Type B pancreatic cell (in vitro differentiated cells): Measurements from ENCODE around the gene BCAP31. TPM values are rescaled to one million over a fixed set of nuclear protein-coding genes. Genes with fewer than 3 reads are reported as not detected.

Experiments
- DNase-seq: peaks from one replicate; pipeline ENCODE4 v3.0.0; 2021; ENCODE audit warnings: mixed read lengths; ENCODE audit not compliant: unreplicated experiment; ENCODE audit errors: extremely low spot score
- H3K27ac Mint-ChIP-seq: 2 replicates; pipeline ENCODE4 v1.8.0; 2021; ENCODE audit warnings: mild to moderate bottlenecking, mixed read lengths
- H3K27me3 Mint-ChIP-seq: 2 replicates; pipeline ENCODE4 v1.8.0; 2021; ENCODE audit warnings: mixed read lengths
- H3K36me3 Mint-ChIP-seq: 2 replicates; pipeline ENCODE4 v1.8.0; 2021; ENCODE audit warnings: mixed read lengths
- H3K4me1 Mint-ChIP-seq: one replicate; pipeline ENCODE4 v1.8.0; 2021; ENCODE audit warnings: mixed read lengths; ENCODE audit not compliant: unreplicated experiment
- H3K4me3 Mint-ChIP-seq: 2 replicates; pipeline ENCODE4 v1.8.0; 2021; ENCODE audit warnings: mild to moderate bottlenecking, mixed read lengths
- H3K9me3 Mint-ChIP-seq: 2 replicates; pipeline ENCODE4 v1.8.0; 2021; ENCODE audit warnings: mixed read lengths
- total RNA-seq: library from RNA; stranded (reverse); gene quantifications from 2 replicates; pipeline ENCODE4 v1.2.1, GENCODE V29; 2021; ENCODE audit warnings: low replicate concordance
- TF ChIP-seq, protein P1 (sequence below): fragments of 200-600 bp; sonication (generic); conservative IDR thresholded peaks from 2 replicates; pipeline ENCODE4 v1.5.0; 2021; ENCODE audit warnings: antibody characterized with exemption, mild to moderate bottlenecking

BCAP31 gene
- total RNA-seq, 1 donor from 2014 or later = 160 TPM

DNA sequence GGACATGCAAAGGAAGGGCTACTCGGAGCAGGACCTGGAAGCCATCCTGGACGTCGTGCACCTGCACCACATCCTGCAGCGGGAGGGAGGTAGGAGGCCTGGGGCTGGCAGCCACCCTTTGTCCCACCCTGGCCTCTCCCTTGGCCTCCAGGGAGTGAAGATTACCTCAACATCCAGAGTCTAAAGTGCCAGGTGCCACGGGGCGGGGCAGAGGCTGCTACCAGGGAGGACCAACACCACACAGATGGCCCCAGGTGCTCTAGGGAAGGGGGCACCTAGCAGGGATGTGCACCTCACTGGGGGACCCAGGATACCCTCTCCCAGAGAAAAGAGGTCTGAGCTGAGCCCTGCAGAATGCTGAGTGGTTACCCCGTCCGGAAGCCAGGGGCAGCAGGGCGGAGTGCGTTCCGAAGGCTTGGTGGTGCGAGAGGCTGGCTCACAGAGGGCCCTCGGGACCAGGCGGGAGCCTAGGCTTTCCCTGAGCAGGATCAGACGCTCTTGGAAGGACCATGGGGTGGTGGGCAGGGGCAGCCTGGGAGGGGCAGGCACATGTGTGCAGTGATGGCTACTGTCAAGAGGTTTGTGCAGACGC, 16.5 kb upstream of the BCAP31 start:
- no peaks in the 10 kb centered on the region for H3K36me3 Mint-ChIP-seq
- DNase-seq = no peak
- no peaks in the 10 kb centered on the region for H3K4me1 Mint-ChIP-seq
- H3K27me3 Mint-ChIP-seq = no peaks in the 10 kb centered on the region
- H3K9me3 Mint-ChIP-seq = no peaks in the 10 kb centered on the region
- no peak overlapping the region for H3K4me3 Mint-ChIP-seq
- TF ChIP-seq, protein P1, sequence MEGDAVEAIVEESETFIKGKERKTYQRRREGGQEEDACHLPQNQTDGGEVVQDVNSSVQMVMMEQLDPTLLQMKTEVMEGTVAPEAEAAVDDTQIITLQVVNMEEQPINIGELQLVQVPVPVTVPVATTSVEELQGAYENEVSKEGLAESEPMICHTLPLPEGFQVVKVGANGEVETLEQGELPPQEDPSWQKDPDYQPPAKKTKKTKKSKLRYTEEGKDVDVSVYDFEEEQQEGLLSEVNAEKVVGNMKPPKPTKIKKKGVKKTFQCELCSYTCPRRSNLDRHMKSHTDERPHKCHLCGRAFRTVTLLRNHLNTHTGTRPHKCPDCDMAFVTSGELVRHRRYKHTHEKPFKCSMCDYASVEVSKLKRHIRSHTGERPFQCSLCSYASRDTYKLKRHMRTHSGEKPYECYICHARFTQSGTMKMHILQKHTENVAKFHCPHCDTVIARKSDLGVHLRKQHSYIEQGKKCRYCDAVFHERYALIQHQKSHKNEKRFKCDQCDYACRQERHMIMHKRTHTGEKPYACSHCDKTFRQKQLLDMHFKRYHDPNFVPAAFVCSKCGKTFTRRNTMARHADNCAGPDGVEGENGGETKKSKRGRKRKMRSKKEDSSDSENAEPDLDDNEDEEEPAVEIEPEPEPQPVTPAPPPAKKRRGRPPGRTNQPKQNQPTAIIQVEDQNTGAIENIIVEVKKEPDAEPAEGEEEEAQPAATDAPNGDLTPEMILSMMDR = no peak
- H3K27ac Mint-ChIP-seq = no peak overlapping the region

DNA sequence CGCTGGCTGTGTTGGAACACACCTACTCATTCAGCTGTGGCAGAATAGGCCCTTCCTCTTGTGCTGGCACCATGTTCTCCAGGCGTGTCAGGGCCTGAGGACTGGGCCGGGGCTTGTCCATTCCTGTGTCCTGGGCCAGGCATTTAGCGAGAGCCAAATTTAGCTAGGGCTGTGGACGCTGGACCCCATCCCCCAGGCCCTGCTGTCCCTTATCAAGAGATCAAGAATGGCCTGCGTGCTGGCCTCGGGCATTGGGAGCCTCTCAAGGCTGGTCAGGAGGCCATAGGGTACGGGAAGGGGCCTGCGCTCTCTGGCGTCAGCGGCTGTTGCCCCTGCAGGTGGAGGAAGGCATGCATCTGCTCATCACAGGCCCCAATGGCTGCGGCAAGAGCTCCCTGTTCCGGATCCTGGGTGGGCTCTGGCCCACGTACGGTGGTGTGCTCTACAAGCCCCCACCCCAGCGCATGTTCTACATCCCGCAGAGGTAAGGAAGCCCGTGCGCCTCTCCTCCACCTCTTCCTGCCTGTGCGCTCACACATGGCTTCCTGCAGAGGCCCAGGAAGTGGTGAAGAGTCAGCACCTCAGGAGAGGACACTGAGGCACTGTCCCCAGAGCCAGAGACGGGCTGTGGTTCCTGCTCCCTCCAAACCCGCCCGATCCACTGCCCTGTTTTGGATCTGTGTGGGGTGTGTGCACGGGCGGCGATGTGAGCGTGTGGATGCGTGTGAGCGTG, 15.7 kb upstream of the BCAP31 start:
- Mint-ChIP-seq H3K36me3 (no peaks in the 10 kb centered on the region), H3K9me3 (no peaks in the 10 kb centered on the region), H3K27me3 (no peaks in the 10 kb centered on the region), H3K4me1 (no peaks in the 10 kb centered on the region), H3K27ac (no peak overlapping the region), H3K4me3 (no peak overlapping the region)
- DNase-seq = no peak
- TF ChIP-seq, protein P1 = no peak

DNA sequence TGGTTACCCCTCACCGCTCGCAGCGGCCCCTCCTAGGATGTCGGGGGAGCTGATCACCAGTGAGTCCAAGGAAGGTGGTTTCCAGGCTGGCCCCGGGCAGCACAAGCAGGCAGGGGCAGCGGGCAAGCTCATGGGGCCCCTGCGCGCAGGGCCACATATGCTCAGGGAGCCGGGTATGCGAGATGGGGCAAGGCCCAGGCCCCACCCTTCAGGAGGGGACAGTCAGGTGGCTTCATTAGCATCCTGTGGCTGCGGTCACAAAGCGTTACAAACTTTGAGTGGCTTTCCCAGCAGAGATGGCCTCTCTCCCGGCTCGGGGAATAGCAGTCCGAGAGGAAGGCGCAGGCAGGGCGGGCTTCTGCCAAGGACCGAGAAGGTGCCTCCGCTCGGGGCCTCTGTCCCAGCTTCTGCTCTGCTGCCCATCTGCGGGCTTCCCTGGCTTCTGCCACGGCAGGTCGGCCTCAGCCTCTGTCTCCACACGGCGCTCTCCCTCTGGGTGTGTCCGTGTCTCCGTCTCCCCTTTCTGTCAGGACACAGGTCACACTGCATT, 13.9 kb upstream of the BCAP31 start:
- Mint-ChIP-seq H3K27me3 (no peaks in the 10 kb centered on the region), H3K9me3 (no peaks in the 10 kb centered on the region)

DNA sequence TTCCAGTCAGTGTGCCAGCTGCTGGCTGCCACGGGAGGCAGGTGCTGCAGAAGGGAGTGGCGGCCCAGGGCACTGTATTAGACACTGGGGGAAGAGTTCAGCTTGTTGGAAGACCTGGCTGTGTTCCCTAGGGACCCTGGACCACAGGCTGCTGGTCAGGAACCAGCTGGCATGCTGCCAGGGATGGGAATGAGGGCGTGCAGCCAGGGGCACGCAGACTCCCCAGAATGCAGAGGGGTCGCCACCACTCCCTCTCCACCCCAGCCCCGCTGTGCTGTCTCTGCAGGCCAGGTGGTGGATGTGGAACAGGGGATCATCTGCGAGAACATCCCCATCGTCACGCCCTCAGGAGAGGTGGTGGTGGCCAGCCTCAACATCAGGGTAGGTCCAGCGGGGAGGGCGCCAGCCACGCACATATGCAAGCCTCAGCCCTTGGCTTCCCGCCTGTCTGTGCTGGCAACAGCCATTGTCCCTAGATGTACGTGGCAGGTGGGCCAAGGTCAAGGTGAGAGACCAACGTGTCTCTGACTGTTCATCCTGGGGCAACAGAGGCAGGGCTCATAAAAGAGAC, 12.8 kb upstream of the BCAP31 start:
- H3K27me3 Mint-ChIP-seq = no peaks in the 10 kb centered on the region
- TF ChIP-seq, protein P1 = no peak
- DNase-seq = no peak

More for the DNA sequence above, 13.9 kb upstream of the BCAP31 start:
- Mint-ChIP-seq H3K36me3 (no peaks in the 10 kb centered on the region), H3K4me3 (no peak overlapping the region), H3K27ac (no peak overlapping the region), H3K4me1 (no peaks in the 10 kb centered on the region)
- TF ChIP-seq, protein P1 = no peak
- DNase-seq = no peak

DNA sequence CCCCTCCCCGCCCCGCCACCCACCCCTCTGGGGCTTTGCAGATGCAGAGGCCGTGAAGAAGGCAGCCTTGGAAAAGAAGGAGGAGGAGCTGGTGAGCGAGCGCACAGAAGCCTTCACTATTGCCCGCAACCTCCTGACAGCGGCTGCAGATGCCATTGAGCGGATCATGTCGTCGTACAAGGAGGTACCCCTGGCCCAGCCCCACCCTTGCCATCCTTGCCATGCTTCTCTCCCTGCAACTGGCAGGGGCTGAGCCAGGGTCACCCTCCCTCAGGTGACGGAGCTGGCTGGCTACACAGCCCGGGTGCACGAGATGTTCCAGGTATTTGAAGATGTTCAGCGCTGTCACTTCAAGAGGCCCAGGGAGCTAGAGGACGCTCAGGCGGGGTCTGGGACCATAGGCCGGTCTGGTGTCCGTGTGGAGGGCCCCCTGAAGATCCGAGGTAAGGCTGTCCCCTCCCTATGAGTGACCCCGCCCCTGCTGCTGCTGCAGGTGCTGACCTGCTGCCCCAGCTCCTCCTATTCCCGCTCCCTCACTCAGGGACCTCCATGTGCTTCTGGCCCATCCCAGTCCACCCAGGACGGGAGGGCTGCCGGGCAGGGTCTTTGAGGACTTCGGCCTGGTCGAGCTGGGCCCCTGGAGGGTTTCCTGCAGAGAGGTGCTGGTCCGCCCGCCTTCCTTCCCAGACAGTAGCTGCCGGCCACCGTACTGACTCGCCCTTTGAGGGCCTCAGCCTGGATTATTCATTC, 12.1 kb upstream of the BCAP31 start:
- DNase-seq = no peak
- Mint-ChIP-seq H3K9me3 (no peaks in the 10 kb centered on the region), H3K4me3 (no peak overlapping the region), H3K36me3 (peaks cover 4% of the 10 kb centered on the region), H3K27ac (no peak overlapping the region), H3K27me3 (no peaks in the 10 kb centered on the region), H3K4me1 (no peaks in the 10 kb centered on the region)
- TF ChIP-seq, protein P1 = no peak

More for the DNA sequence above, 12.8 kb upstream of the BCAP31 start:
- Mint-ChIP-seq H3K9me3 (no peaks in the 10 kb centered on the region), H3K36me3 (no peaks in the 10 kb centered on the region), H3K4me3 (no peak overlapping the region), H3K4me1 (no peaks in the 10 kb centered on the region), H3K27ac (no peak overlapping the region)
